ENCODE results near the gene ABHD14A. TPM values are rescaled to one million over a fixed set of nuclear protein-coding genes. Genes with fewer than 3 reads are reported as not detected.

The ABHD14A gene
- total RNA-seq, 1 experiment from 2014 or later: 3.8 TPM

- ChIA-PET POLR2A (interaction anchor here (0.5 kb wide), 1 partner anchor 294 kb away, joined by 5 read pairs; no protein-coding TSS in a partner anchor), CTCF (interaction anchor here (0.9 to 2.2 kb wide), 7 partner anchors 12 to 94 kb away, joined by 3 to 8 read pairs (median 6); partner anchors contain the start of genes PARP3 and RRP9)
- H3K36me3 Mint-ChIP-seq: no peaks in the 10 kb centered on the region
- H3K4me3 Mint-ChIP-seq: no peak overlapping the region
- H3K4me1 Mint-ChIP-seq: peaks cover 4% of the 10 kb centered on the region; the same call in 1 of the 2 replicates
- no peaks in the 10 kb centered on the region for H3K27me3 Mint-ChIP-seq (ENCODE audit: low read depth)
- H3K27ac Mint-ChIP-seq: no peak overlapping the region
- DNase-seq (ENCODE audit: low spot score): no peak
- H3K9me3 Mint-ChIP-seq: no peaks in the 10 kb centered on the region
- no peak for ATAC-seq
- TF ChIP-seq, protein P1, sequence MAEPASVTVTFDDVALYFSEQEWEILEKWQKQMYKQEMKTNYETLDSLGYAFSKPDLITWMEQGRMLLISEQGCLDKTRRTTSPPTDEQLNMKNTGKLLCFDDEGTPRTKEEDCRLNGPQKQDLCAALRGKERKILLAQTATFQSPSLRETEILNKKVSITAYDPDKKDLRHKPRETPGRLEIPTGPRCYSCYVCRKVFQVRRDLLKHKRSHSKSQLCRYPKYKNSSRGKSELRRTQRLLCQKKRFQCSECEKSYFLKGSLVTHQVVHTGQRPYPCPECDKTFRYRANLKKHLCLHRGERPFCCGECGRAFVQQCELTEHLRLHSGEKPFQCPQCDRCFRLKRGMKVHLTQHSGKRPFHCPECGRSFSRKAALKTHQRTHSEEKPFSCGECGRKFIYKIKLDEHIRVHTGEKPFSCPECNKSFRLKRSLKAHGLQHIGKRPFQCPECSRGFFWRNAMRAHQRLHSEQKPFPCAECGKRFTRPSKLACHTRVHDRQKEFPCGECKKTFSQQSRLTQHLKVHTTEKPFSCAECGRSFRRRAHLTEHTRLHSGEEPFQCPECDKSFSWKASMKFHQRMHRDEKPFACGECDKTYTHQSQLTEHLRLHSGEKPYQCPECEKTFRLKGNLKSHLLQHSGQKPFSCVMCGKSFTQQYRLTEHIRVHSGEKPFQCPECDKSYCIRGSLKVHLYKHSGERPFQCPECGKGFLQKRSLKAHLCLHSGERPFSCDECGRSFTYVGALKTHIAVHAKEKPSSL (CRISPR knock-in tag; conservative IDR thresholded peaks at IDR 0.05): no peak
- TF ChIP-seq, protein P2, sequence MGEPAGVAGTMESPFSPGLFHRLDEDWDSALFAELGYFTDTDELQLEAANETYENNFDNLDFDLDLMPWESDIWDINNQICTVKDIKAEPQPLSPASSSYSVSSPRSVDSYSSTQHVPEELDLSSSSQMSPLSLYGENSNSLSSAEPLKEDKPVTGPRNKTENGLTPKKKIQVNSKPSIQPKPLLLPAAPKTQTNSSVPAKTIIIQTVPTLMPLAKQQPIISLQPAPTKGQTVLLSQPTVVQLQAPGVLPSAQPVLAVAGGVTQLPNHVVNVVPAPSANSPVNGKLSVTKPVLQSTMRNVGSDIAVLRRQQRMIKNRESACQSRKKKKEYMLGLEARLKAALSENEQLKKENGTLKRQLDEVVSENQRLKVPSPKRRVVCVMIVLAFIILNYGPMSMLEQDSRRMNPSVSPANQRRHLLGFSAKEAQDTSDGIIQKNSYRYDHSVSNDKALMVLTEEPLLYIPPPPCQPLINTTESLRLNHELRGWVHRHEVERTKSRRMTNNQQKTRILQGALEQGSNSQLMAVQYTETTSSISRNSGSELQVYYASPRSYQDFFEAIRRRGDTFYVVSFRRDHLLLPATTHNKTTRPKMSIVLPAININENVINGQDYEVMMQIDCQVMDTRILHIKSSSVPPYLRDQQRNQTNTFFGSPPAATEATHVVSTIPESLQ (CRISPR knock-in tag; IDR thresholded peaks at IDR 0.05): no peak
- no peak for TF ChIP-seq PRRX2 (CRISPR knock-in tag; IDR thresholded peaks at IDR 0.05)
- no peak for TF ChIP-seq ATF3 (CRISPR knock-in tag; conservative IDR thresholded peaks at IDR 0.05)
- TF ChIP-seq TP53 (CRISPR knock-in tag; IDR thresholded peaks at IDR 0.05): no peak
- TF ChIP-seq, protein P3, sequence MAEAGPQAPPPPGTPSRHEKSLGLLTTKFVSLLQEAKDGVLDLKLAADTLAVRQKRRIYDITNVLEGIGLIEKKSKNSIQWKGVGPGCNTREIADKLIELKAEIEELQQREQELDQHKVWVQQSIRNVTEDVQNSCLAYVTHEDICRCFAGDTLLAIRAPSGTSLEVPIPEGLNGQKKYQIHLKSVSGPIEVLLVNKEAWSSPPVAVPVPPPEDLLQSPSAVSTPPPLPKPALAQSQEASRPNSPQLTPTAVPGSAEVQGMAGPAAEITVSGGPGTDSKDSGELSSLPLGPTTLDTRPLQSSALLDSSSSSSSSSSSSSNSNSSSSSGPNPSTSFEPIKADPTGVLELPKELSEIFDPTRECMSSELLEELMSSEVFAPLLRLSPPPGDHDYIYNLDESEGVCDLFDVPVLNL (CRISPR knock-in tag; IDR thresholded peaks at IDR 0.05; ENCODE audit: borderline replicate concordance, low read depth): no peak
- TF ChIP-seq ETV6 (CRISPR knock-in tag; IDR thresholded peaks at IDR 0.05): no peak
- TF ChIP-seq, protein P4, sequence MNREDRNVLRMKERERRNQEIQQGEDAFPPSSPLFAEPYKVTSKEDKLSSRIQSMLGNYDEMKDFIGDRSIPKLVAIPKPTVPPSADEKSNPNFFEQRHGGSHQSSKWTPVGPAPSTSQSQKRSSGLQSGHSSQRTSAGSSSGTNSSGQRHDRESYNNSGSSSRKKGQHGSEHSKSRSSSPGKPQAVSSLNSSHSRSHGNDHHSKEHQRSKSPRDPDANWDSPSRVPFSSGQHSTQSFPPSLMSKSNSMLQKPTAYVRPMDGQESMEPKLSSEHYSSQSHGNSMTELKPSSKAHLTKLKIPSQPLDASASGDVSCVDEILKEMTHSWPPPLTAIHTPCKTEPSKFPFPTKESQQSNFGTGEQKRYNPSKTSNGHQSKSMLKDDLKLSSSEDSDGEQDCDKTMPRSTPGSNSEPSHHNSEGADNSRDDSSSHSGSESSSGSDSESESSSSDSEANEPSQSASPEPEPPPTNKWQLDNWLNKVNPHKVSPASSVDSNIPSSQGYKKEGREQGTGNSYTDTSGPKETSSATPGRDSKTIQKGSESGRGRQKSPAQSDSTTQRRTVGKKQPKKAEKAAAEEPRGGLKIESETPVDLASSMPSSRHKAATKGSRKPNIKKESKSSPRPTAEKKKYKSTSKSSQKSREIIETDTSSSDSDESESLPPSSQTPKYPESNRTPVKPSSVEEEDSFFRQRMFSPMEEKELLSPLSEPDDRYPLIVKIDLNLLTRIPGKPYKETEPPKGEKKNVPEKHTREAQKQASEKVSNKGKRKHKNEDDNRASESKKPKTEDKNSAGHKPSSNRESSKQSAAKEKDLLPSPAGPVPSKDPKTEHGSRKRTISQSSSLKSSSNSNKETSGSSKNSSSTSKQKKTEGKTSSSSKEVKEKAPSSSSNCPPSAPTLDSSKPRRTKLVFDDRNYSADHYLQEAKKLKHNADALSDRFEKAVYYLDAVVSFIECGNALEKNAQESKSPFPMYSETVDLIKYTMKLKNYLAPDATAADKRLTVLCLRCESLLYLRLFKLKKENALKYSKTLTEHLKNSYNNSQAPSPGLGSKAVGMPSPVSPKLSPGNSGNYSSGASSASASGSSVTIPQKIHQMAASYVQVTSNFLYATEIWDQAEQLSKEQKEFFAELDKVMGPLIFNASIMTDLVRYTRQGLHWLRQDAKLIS (CRISPR knock-in tag; IDR thresholded peaks at IDR 0.05; ENCODE audit: borderline replicate concordance): no peak
- TF ChIP-seq, protein P5, sequence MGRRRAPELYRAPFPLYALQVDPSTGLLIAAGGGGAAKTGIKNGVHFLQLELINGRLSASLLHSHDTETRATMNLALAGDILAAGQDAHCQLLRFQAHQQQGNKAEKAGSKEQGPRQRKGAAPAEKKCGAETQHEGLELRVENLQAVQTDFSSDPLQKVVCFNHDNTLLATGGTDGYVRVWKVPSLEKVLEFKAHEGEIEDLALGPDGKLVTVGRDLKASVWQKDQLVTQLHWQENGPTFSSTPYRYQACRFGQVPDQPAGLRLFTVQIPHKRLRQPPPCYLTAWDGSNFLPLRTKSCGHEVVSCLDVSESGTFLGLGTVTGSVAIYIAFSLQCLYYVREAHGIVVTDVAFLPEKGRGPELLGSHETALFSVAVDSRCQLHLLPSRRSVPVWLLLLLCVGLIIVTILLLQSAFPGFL (CRISPR knock-in tag; IDR thresholded peaks at IDR 0.05; ENCODE audit: borderline replicate concordance): no peak
- no peak for TF ChIP-seq NR2C2 (CRISPR knock-in tag; IDR thresholded peaks at IDR 0.05)
- TF ChIP-seq, protein P6, sequence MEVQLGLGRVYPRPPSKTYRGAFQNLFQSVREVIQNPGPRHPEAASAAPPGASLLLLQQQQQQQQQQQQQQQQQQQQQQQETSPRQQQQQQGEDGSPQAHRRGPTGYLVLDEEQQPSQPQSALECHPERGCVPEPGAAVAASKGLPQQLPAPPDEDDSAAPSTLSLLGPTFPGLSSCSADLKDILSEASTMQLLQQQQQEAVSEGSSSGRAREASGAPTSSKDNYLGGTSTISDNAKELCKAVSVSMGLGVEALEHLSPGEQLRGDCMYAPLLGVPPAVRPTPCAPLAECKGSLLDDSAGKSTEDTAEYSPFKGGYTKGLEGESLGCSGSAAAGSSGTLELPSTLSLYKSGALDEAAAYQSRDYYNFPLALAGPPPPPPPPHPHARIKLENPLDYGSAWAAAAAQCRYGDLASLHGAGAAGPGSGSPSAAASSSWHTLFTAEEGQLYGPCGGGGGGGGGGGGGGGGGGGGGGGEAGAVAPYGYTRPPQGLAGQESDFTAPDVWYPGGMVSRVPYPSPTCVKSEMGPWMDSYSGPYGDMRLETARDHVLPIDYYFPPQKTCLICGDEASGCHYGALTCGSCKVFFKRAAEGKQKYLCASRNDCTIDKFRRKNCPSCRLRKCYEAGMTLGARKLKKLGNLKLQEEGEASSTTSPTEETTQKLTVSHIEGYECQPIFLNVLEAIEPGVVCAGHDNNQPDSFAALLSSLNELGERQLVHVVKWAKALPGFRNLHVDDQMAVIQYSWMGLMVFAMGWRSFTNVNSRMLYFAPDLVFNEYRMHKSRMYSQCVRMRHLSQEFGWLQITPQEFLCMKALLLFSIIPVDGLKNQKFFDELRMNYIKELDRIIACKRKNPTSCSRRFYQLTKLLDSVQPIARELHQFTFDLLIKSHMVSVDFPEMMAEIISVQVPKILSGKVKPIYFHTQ (CRISPR knock-in tag; IDR thresholded peaks at IDR 0.05): no peak
- TF ChIP-seq, protein P7, sequence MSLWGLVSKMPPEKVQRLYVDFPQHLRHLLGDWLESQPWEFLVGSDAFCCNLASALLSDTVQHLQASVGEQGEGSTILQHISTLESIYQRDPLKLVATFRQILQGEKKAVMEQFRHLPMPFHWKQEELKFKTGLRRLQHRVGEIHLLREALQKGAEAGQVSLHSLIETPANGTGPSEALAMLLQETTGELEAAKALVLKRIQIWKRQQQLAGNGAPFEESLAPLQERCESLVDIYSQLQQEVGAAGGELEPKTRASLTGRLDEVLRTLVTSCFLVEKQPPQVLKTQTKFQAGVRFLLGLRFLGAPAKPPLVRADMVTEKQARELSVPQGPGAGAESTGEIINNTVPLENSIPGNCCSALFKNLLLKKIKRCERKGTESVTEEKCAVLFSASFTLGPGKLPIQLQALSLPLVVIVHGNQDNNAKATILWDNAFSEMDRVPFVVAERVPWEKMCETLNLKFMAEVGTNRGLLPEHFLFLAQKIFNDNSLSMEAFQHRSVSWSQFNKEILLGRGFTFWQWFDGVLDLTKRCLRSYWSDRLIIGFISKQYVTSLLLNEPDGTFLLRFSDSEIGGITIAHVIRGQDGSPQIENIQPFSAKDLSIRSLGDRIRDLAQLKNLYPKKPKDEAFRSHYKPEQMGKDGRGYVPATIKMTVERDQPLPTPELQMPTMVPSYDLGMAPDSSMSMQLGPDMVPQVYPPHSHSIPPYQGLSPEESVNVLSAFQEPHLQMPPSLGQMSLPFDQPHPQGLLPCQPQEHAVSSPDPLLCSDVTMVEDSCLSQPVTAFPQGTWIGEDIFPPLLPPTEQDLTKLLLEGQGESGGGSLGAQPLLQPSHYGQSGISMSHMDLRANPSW (CRISPR knock-in tag; conservative IDR thresholded peaks at IDR 0.05; ENCODE audit: low read depth): no peak
- TF ChIP-seq, protein P8, sequence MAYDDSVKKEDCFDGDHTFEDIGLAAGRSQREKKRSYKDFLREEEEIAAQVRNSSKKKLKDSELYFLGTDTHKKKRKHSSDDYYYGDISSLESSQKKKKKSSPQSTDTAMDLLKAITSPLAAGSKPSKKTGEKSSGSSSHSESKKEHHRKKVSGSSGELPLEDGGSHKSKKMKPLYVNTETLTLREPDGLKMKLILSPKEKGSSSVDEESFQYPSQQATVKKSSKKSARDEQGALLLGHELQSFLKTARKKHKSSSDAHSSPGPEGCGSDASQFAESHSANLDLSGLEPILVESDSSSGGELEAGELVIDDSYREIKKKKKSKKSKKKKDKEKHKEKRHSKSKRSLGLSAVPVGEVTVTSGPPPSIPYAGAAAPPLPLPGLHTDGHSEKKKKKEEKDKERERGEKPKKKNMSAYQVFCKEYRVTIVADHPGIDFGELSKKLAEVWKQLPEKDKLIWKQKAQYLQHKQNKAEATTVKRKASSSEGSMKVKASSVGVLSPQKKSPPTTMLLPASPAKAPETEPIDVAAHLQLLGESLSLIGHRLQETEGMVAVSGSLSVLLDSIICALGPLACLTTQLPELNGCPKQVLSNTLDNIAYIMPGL (CRISPR knock-in tag; IDR thresholded peaks at IDR 0.05): no peak
- no peak for TF ChIP-seq GRHL2 (CRISPR knock-in tag; IDR thresholded peaks at IDR 0.05; ENCODE audit: insufficient replicate concordance, severe bottlenecking)
- no peak for TF ChIP-seq JAZF1 (CRISPR knock-in tag; IDR thresholded peaks at IDR 0.05)
- TF ChIP-seq SMAD3 (CRISPR knock-in tag; IDR thresholded peaks at IDR 0.05; ENCODE audit: borderline replicate concordance): no peak
- no peak for TF ChIP-seq MLX (CRISPR knock-in tag; IDR thresholded peaks at IDR 0.05)
Observed at GRCh38 chr3:52029053-52029452, 54.2 kb downstream of the ABHD14A start.
